GM21723 (cell line): ENCODE data around the gene XKR7.
"Not testable (repeated sequence)": the region's sequence is repeated elsewhere in the genome, so short reads cannot be mapped to it uniquely, and the experiment has no call there.

Source experiments
- ATAC-seq: cut with Tn5 transposase; IDR thresholded peaks from one replicate; pipeline ENCODE4 v1.9.1; 2021; ENCODE audit warnings: mild to moderate bottlenecking, moderate library complexity; ENCODE audit not compliant: unreplicated experiment

XKR7 gene

GRCh38 chr20:31967830-31968249 is at the start of gene XKR7:
Gene XKR7 (plus strand): TSS chr20:31968151. CDS start chr20:31968176, 25 bp downstream.
- ATAC-seq, result no peak

- no peak for ATAC-seq
Observed at GRCh38 chr20:31918466-31919105, 49.4 kb upstream of the XKR7 start.

GRCh38 chr20:31919410-31920155 is 48.4 kb upstream of the XKR7 start:
- no peak for ATAC-seq

- ATAC-seq, result no peak
Observed at GRCh38 chr20:31920275-31920855, 47.6 kb upstream of the XKR7 start.

GRCh38 chr20:31921480-31921879 is 46.5 kb upstream of the XKR7 start:
- ATAC-seq, result not testable (repeated sequence)

GRCh38 chr20:31922181-31922580 is 45.8 kb upstream of the XKR7 start:
- no peak for ATAC-seq

GRCh38 chr20:31922588-31922987 is 45.4 kb upstream of the XKR7 start:
- no peak for ATAC-seq

- ATAC-seq, result peak; percentile 68
Observed at GRCh38 chr20:31923388-31924331, 44.3 kb upstream of the XKR7 start.

- ATAC-seq, result no peak
Observed at GRCh38 chr20:31924561-31924960, 43.4 kb upstream of the XKR7 start.

- ATAC-seq, result no peak
Observed at GRCh38 chr20:31925631-31926030, 42.3 kb upstream of the XKR7 start.

GRCh38 chr20:31926493-31926892 is 41.5 kb upstream of the XKR7 start:
- no peak for ATAC-seq

GRCh38 chr20:31927627-31928159 is 40.3 kb upstream of the XKR7 start:
- no peak for ATAC-seq

GRCh38 chr20:31929631-31930030 is 38.3 kb upstream of the XKR7 start:
- ATAC-seq, result not testable (repeated sequence)

GRCh38 chr20:31930779-31931178 is 37.2 kb upstream of the XKR7 start:
- no peak for ATAC-seq

- ATAC-seq, result no peak
Observed at GRCh38 chr20:31933698-31934097, 34.3 kb upstream of the XKR7 start.

- ATAC-seq, result no peak
Observed at GRCh38 chr20:31934491-31934890, 33.5 kb upstream of the XKR7 start.

GRCh38 chr20:31934968-31935764 is 32.8 kb upstream of the XKR7 start:
- ATAC-seq, result no peak

- ATAC-seq, result no peak
Observed at GRCh38 chr20:31936420-31936819, 31.5 kb upstream of the XKR7 start.

GRCh38 chr20:31937820-31938219 is 30.1 kb upstream of the XKR7 start:
- ATAC-seq, result no peak

- ATAC-seq, result no peak
Observed at GRCh38 chr20:31939661-31940060, 28.3 kb upstream of the XKR7 start.
